ENCODE measurements around the gene ARL10.
A peak's percentile ranks its signal among the peaks of the same experiment; 100 is the strongest.

ARL10 gene

GRCh38 chr5:176365351-176366231, at the start of gene ARL10 (continued):
- TF ChIP-seq PRDM1 (tag by site-specific recombination; IDR thresholded peaks at IDR 0.05) (no peak), ZNF76 (tag by site-specific recombination; IDR thresholded peaks at IDR 0.05; ENCODE audit: borderline replicate concordance, low read depth) (peak; percentile 56; the same call in 1 of the 2 replicates), ZNF324 (tag by site-specific recombination; IDR thresholded peaks at IDR 0.05) (no peak), ZNF610 (tag by site-specific recombination; IDR thresholded peaks at IDR 0.05; ENCODE audit: borderline replicate concordance) (no peak), ZNF169 (tag by site-specific recombination; IDR thresholded peaks at IDR 0.05) (no peak), ZNF585B (tag by site-specific recombination; IDR thresholded peaks at IDR 0.05) (no peak), ZNF768 (tag by site-specific recombination; IDR thresholded peaks at IDR 0.05) (no peak), EGR2 (tag by site-specific recombination; IDR thresholded peaks at IDR 0.05; ENCODE audit: low read depth) (no peak), ZFHX2 (tag by site-specific recombination; conservative IDR thresholded peaks at IDR 0.05) (peak; percentile 29; the same call in 1 of the 2 replicates), ZNF600 (tag by site-specific recombination; IDR thresholded peaks at IDR 0.05) (no peak), ZNF660 (tag by site-specific recombination; IDR thresholded peaks at IDR 0.05) (no peak), ZNF449 (tag by site-specific recombination; IDR thresholded peaks at IDR 0.05) (peak; percentile 93), BCL6B (tag by site-specific recombination; IDR thresholded peaks at IDR 0.05) (no peak), ZBTB20 (tag by site-specific recombination; IDR thresholded peaks at IDR 0.05) (peak; percentile 96), ZBTB7A (tag by site-specific recombination; IDR thresholded peaks at IDR 0.05; ENCODE audit: low read depth) (no peak), ZBTB49 (tag by site-specific recombination; IDR thresholded peaks at IDR 0.05; ENCODE audit: low read depth) (no peak)

- ChIA-PET POLR2A (interaction anchor here (0.6 kb wide), 1 partner anchor 279 kb away, joined by 4 read pairs; no protein-coding TSS in a partner anchor), CTCF (no interaction called here)
- H3K9me3 ChIP-seq (ENCODE audit: control insufficient read depth, insufficient read depth, low read depth, low read length) = no peaks in the 10 kb centered on the region
- H3K27ac ChIP-seq (ENCODE audit: extremely low read depth, low read depth, low read length) = no peak overlapping the region
- peaks cover 29 to 70% of the 10 kb centered on the region in 2 experiments for H3K36me3 ChIP-seq (ENCODE audit: control insufficient read depth in 2 of 2, insufficient read depth in 1 of 2, low read length in 2 of 2)
- H3K4me3 ChIP-seq (ENCODE audit: low read depth, low read length) = no peak overlapping the region
- H3K4me1 ChIP-seq (ENCODE audit: control insufficient read depth, insufficient read depth, low read length) = no peaks in the 10 kb centered on the region
- TF ChIP-seq ZNF426 (tag by site-specific recombination; IDR thresholded peaks at IDR 0.05) (no peak), ZNF76 (tag by site-specific recombination; IDR thresholded peaks at IDR 0.05; ENCODE audit: borderline replicate concordance, low read depth) (no peak), MYNN (tag by site-specific recombination; IDR thresholded peaks at IDR 0.05; ENCODE audit: borderline replicate concordance) (no peak), PRDM1 (tag by site-specific recombination; IDR thresholded peaks at IDR 0.05) (no peak), ZNF239 (tag by site-specific recombination; IDR thresholded peaks at IDR 0.05) (no peak), ZNF174 (tag by site-specific recombination; IDR thresholded peaks at IDR 0.05) (no peak), ZNF530 (tag by site-specific recombination; IDR thresholded peaks at IDR 0.05; ENCODE audit: low read depth) (no peak), ZNF48 (tag by site-specific recombination; IDR thresholded peaks at IDR 0.05) (no peak), ZBTB20 (tag by site-specific recombination; IDR thresholded peaks at IDR 0.05) (no peak), PRDM6 (tag by site-specific recombination; IDR thresholded peaks at IDR 0.05) (no peak), ZNF394 (tag by site-specific recombination; IDR thresholded peaks at IDR 0.05; ENCODE audit: borderline replicate concordance) (no peak), ZBTB7A (tag by site-specific recombination; IDR thresholded peaks at IDR 0.05; ENCODE audit: low read depth) (no peak), ZNF10 (tag by site-specific recombination; IDR thresholded peaks at IDR 0.05) (no peak), ZNF600 (tag by site-specific recombination; IDR thresholded peaks at IDR 0.05) (no peak), ZNF2 (tag by site-specific recombination; IDR thresholded peaks at IDR 0.05) (no peak)
These were observed 47.5 kb upstream of the ARL10 start for GRCh38 chr5:176317534-176318374.

All from HEK293 (cell line).